Fibroblast of lung (primary cell): ENCODE data around the gene WAS. TPM values are rescaled to one million over a fixed set of nuclear protein-coding genes. Genes with fewer than 3 reads are reported as not detected.
"Not testable (repeated sequence)": the region's sequence is repeated elsewhere in the genome, so short reads cannot be mapped to it uniquely, and the experiment has no call there.

Experiments
- DNase-seq, 2 donors: peaks; one replicate each; pipeline versions ENCODE4 v3.0.0 to v3.0.0-alpha.2; 2010; ENCODE audit warnings: low read depth in 2 of 2
- H2AFZ ChIP-seq: 2 replicates; pipeline ENCODE4 v1.5.1; 2012; ENCODE audit warnings: low read length, control low read depth, inconsistent platforms
- H3K27ac ChIP-seq: 2 replicates; pipeline ENCODE4 v1.5.1; 2011; ENCODE audit warnings: low read length, control low read depth; ENCODE audit not compliant: insufficient read depth
- H3K27me3 ChIP-seq: 2 replicates; pipeline ENCODE4 v1.5.1; 2011; ENCODE audit warnings: mild to moderate bottlenecking, low read length; ENCODE audit not compliant: control insufficient read depth, insufficient read depth
- H3K36me3 ChIP-seq: 2 replicates; pipeline ENCODE4 v1.5.1; 2011; ENCODE audit warnings: low read length; ENCODE audit not compliant: control insufficient read depth, insufficient read depth
- H3K4me1 ChIP-seq: 2 replicates; pipeline ENCODE4 v1.5.1; 2011; ENCODE audit warnings: low read length; ENCODE audit not compliant: control insufficient read depth, insufficient read depth; ENCODE audit errors: extremely low read depth
- H3K4me2 ChIP-seq: 2 replicates; pipeline ENCODE4 v1.5.1; 2011; ENCODE audit warnings: low read length, control low read depth; ENCODE audit not compliant: insufficient read depth; ENCODE audit errors: extremely low read depth
- H3K4me3 ChIP-seq, 4 experiments: fragments of 200-600 bp in 1 of 4; sonication (generic) in 1 of 4; replicated peaks in 1 of 4; 2 replicates each; pipeline ENCODE4 v1.5.1; 2011 to 2016; ENCODE audit warnings: low read length in 4 of 4, low read depth in 3 of 4, mild to moderate bottlenecking in 3 of 4, control low read depth in 2 of 4, inconsistent platforms in 1 of 4, mixed read lengths in 1 of 4; ENCODE audit not compliant: insufficient read depth in 1 of 4; ENCODE audit errors: control extremely low read depth in 1 of 4
- H3K79me2 ChIP-seq: 2 replicates; pipeline ENCODE4 v1.5.1; 2012; ENCODE audit warnings: mild to moderate bottlenecking, low read length, inconsistent platforms; ENCODE audit not compliant: control insufficient read depth, insufficient read depth
- H3K9ac ChIP-seq: 2 replicates; pipeline ENCODE4 v1.5.1; 2011; ENCODE audit warnings: mild to moderate bottlenecking, low read length, control low read depth; ENCODE audit not compliant: insufficient read depth
- H3K9me3 ChIP-seq: 2 replicates; pipeline ENCODE4 v1.5.1; 2012; ENCODE audit warnings: low read depth, low read length; ENCODE audit not compliant: control insufficient read depth, insufficient read depth
- H4K20me1 ChIP-seq: 2 replicates; pipeline ENCODE4 v1.5.1; 2011; ENCODE audit warnings: low read length; ENCODE audit not compliant: control insufficient read depth, insufficient read depth; ENCODE audit errors: extremely low read depth
- CTCF ChIP-seq, 2 donors: IDR thresholded peaks in 1 of 2; conservative IDR thresholded peaks in 1 of 2; 1 replicate in 1 of 2; 2 replicates in 1 of 2; pipeline ENCODE4 v1.5.1; 2011 to 2012; ENCODE audit warnings: low read length in 2 of 2, control low read depth in 1 of 2, inconsistent platforms in 1 of 2, low read depth in 1 of 2, mild to moderate bottlenecking in 1 of 2
- EZH2 ChIP-seq: IDR thresholded peaks from 2 replicates; pipeline ENCODE4 v1.5.1; 2012; ENCODE audit warnings: low read length, control low read depth, mild to moderate bottlenecking; ENCODE audit errors: missing control alignments
- polyA plus RNA-seq, 2 donors: library from polyadenylated mRNA; depleted of rRNA in 1 of 2; stranded (reverse) in 1 of 2; unstranded in 1 of 2; fragments of >200 nt; gene quantifications; 2 replicates each; pipeline ENCODE4 v1.2.1, GENCODE V29; 2011 to 2012; ENCODE audit warnings: missing spikeins in 1 of 2
- total RNA-seq: library from RNA; depleted of rRNA; stranded (reverse); fragments of >200 nt; gene quantifications from 2 replicates; pipeline ENCODE4 v1.2.1, GENCODE V29; 2014

Gene WAS
- total and polyA plus RNA-seq, 2 donors (not counting 1 experiment from before 2014, with no cell fraction given): 0.07 to 0.17 TPM

- Histone ChIP-seq H3K4me3 (no peak overlapping the region), H3K36me3 (no peaks in the 10 kb centered on the region), H3K79me2 (no peaks in the 10 kb centered on the region), H3K4me2 (no peak overlapping the region), H3K4me1 (no peaks in the 10 kb centered on the region), H2AFZ (no peak overlapping the region), H3K27me3 (no peaks in the 10 kb centered on the region), H3K27ac (no peak overlapping the region), H3K9ac (no peak overlapping the region), H4K20me1 (no peaks in the 10 kb centered on the region), H3K9me3 (no peaks in the 10 kb centered on the region)
- no peak for TF ChIP-seq CTCF (conservative IDR thresholded peaks at IDR 0.05 in 1 of 2, IDR thresholded peaks at IDR 0.05 in 1 of 2; ENCODE audit: low read depth in 1 of 2, low read length in 2 of 2)
- TF ChIP-seq EZH2: no peak
- DNase-seq: peak in 1 of 2 donors; percentile 20
These were observed 17.6 kb upstream of the WAS start for GRCh38 chrX:48665991-48666390.

GRCh38 chrX:48666649-48667048 is 16.9 kb upstream of the WAS start:
- no peaks in the 10 kb centered on the region for H3K79me2 ChIP-seq
- H2AFZ ChIP-seq: no peak overlapping the region
- TF ChIP-seq EZH2: no peak
- TF ChIP-seq CTCF (conservative IDR thresholded peaks at IDR 0.05 in 1 of 2, IDR thresholded peaks at IDR 0.05 in 1 of 2; ENCODE audit: low read depth in 1 of 2, low read length in 2 of 2): no peak
- H3K27ac ChIP-seq: no peak overlapping the region
- H3K27me3 ChIP-seq: no peaks in the 10 kb centered on the region
- H4K20me1 ChIP-seq: no peaks in the 10 kb centered on the region
- H3K9ac ChIP-seq: no peak overlapping the region
- no peaks in the 10 kb centered on the region for H3K4me1 ChIP-seq
- DNase-seq: no peak
- H3K4me3 ChIP-seq: no peak overlapping the region
- no peaks in the 10 kb centered on the region for H3K9me3 ChIP-seq
- H3K4me2 ChIP-seq: no peak overlapping the region
- H3K36me3 ChIP-seq: no peaks in the 10 kb centered on the region

GRCh38 chrX:48667509-48667908 is 16.1 kb upstream of the WAS start:
- Histone ChIP-seq H3K9ac (no peak overlapping the region), H3K36me3 (no peaks in the 10 kb centered on the region), H3K9me3 (no peaks in the 10 kb centered on the region), H3K4me3 (no peak overlapping the region), H3K27me3 (no peaks in the 10 kb centered on the region), H3K4me1 (no peaks in the 10 kb centered on the region), H2AFZ (no peak overlapping the region), H3K4me2 (no peak overlapping the region), H3K27ac (no peak overlapping the region), H4K20me1 (no peaks in the 10 kb centered on the region), H3K79me2 (no peaks in the 10 kb centered on the region)
- TF ChIP-seq EZH2: no peak
- DNase-seq: no peak

- H3K4me1 ChIP-seq, H3K4me3 ChIP-seq: not testable (repeated sequence)
These were observed 15.4 kb upstream of the WAS start for GRCh38 chrX:48668187-48668586.

More at GRCh38 chrX:48668187-48668586, 15.4 kb upstream of the WAS start:
- H3K27me3 ChIP-seq, H4K20me1 ChIP-seq, H2AFZ ChIP-seq, H3K4me2 ChIP-seq, DNase-seq, H3K9me3 ChIP-seq, H3K9ac ChIP-seq, H3K27ac ChIP-seq, H3K79me2 ChIP-seq, H3K36me3 ChIP-seq: not testable (repeated sequence)
